ENCODE measurements around the gene KCNN3.

Gene KCNN3

DNA sequence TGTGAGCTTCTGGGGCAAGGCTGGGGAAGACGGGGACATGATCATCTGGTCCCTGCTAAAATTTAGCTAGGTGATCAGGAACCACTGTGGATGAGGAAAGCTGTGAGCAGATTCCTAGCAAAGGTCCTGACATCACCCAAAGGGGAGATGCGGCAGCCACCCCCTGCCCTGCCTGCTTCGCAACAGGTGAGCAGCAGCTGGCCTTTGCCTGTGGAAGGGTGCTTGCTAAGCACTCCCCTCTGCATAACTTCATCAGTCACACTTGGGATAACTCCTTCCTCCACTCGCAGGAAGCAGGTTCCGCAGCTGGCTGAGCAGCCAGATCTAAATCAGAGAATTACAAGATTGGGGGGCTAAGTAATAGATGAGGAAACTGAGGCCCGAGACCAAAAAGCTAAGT is 51.2 kb downstream of the KCNN3 start:
- no peak for DNase-seq
- TF ChIP-seq GATA1 (IDR thresholded peaks at IDR 0.05; ENCODE audit: low read depth, low read length) = no peak
- no peak for TF ChIP-seq POLR2A (IDR thresholded peaks at IDR 0.05; ENCODE audit: low read length)

GRCh38 chr1:154816937-154817336 is 53.1 kb downstream of the KCNN3 start:
- no peak for DNase-seq
- TF ChIP-seq GATA1 (IDR thresholded peaks at IDR 0.05; ENCODE audit: low read depth, low read length) = no peak
- no peak for TF ChIP-seq POLR2A (IDR thresholded peaks at IDR 0.05; ENCODE audit: low read length)

GRCh38 chr1:154816369-154816768 is 53.7 kb downstream of the KCNN3 start:
- DNase-seq = no peak
- TF ChIP-seq POLR2A (IDR thresholded peaks at IDR 0.05; ENCODE audit: low read length) (no peak), GATA1 (IDR thresholded peaks at IDR 0.05; ENCODE audit: low read depth, low read length) (no peak)

GRCh38 chr1:154813846-154814505 is 56.1 kb downstream of the KCNN3 start:
- DNase-seq = no peak
- TF ChIP-seq POLR2A (IDR thresholded peaks at IDR 0.05; ENCODE audit: low read length) = no peak

- no peak for DNase-seq
- TF ChIP-seq GATA1 (IDR thresholded peaks at IDR 0.05; ENCODE audit: low read depth, low read length) (no peak), POLR2A (IDR thresholded peaks at IDR 0.05; ENCODE audit: low read length) (no peak)
Observed at GRCh38 chr1:154813300-154813816, 56.7 kb downstream of the KCNN3 start.

GRCh38 chr1:154812877-154813276 is 57.2 kb downstream of the KCNN3 start:
- DNase-seq = no peak
- no peak for TF ChIP-seq GATA1 (IDR thresholded peaks at IDR 0.05; ENCODE audit: low read depth, low read length)
- no peak for TF ChIP-seq POLR2A (IDR thresholded peaks at IDR 0.05; ENCODE audit: low read length)

DNA sequence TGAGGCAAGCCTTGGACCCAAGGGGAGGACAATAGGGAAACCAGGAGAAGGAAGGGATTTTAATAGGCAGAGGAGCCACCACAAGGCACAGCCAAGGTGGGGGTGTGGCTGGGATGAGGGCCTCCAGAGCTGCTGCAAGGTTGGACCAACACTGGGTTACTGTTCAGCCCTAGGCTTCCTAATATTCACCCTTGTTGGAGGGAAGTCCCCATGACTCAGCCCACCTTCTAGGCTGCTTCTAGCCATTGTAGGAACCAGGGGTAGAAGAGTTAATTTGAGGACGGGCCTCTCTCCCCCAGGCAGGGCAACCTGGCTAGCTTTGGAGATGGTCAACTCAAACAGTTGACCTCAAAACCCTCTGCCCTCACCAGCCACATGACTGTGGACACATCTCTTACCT is 59.5 kb downstream of the KCNN3 start:
- TF ChIP-seq GATA1 (IDR thresholded peaks at IDR 0.05; ENCODE audit: low read depth, low read length) = no peak
- TF ChIP-seq POLR2A (IDR thresholded peaks at IDR 0.05; ENCODE audit: low read length) = no peak
- DNase-seq = no peak

DNA sequence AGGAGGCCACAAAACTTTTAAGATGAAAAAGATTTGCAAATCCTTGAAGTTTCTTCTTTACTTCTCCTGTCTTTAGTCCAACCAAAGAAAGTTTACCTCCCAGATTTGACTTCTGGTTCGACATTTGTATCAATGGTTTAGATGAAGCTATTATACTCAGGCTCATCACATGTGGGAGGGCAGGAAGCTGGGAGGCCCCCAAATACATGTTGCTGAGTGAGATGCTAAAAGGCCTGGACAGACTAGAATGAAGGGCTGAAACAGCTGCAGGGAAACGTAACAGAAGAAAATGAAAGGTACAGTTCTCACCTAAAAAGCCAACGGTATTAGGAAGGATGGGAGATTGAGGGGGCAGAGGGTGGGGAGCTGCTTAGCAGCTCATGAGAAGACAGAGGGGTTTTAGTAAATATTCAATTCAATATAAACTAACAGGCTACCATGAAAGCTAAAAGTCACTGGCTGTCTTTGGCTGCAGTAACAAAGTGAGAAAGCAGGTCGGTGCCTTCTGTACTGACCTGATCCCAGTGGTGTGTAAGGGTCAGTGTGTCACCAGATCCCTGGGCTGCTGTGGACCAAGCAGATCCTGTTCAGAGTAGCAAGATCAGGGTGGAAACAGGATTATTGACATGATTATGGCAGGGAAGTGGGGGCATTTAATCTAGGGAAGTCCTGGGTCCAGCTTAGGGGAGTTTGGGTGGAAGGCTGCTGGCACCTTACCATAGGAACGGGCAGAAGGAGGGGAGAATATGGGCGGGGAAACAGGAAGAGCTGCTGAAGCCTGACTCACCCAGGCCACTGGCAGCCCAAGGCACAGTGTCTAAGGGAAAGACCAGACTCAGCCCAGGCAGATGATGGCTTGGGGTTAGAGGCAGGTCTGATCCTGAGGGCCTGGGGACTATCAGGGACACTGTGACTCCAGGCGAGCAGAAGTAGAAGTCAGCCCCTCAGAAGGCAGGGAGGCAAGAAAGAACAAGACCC is 60.4 kb downstream of the KCNN3 start:
- TF ChIP-seq GATA1 (IDR thresholded peaks at IDR 0.05; ENCODE audit: low read depth, low read length) (no peak), POLR2A (IDR thresholded peaks at IDR 0.05; ENCODE audit: low read length) (no peak)

GRCh38 chr1:154808909-154809262 is 61.2 kb downstream of the KCNN3 start:
- DNase-seq = no peak

More for the DNA sequence above, 60.4 kb downstream of the KCNN3 start:
- no peak for DNase-seq

DNA sequence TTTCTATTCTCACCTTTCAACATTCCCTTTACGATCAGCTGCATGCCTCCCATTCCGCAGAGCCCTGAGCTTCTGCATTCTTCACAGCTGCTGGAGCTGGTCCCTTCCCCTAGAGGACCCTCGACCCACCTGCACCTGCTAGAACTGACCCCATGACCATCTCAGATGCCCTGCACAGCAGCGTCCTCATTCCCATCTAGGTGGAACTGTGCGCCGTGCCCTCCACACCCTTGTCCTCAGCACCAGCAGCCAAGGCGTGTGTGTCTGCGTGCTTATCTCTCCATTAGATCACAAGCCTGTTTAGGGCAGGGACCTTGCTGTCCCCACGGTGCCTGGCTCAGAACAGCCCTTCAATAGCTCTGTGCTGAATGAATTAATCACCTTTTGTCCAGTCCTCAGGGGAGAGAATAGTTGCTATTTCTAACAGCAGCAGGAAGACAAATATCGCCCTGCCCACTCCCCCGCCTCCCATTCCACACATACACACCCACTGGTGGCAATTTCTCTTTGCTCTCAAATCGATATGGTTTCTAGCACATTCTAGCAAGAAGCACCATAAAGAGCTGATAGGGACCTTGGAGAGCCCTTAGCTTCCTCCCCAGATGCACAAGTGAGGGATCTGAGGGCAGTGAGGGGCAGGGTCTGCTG is 61.7 kb downstream of the KCNN3 start:
- TF ChIP-seq GATA1 (IDR thresholded peaks at IDR 0.05; ENCODE audit: low read depth, low read length) (no peak), POLR2A (IDR thresholded peaks at IDR 0.05; ENCODE audit: low read length) (no peak)
- no peak for DNase-seq

More at GRCh38 chr1:154808909-154809262, 61.2 kb downstream of the KCNN3 start:
- TF ChIP-seq POLR2A (IDR thresholded peaks at IDR 0.05; ENCODE audit: low read length) = no peak
- TF ChIP-seq GATA1 (IDR thresholded peaks at IDR 0.05; ENCODE audit: low read depth, low read length) = no peak

- DNase-seq = no peak
- TF ChIP-seq GATA1 (IDR thresholded peaks at IDR 0.05; ENCODE audit: low read depth, low read length) (no peak), POLR2A (IDR thresholded peaks at IDR 0.05; ENCODE audit: low read length) (no peak)
Observed at GRCh38 chr1:154807048-154807591, 63.0 kb downstream of the KCNN3 start.

DNA sequence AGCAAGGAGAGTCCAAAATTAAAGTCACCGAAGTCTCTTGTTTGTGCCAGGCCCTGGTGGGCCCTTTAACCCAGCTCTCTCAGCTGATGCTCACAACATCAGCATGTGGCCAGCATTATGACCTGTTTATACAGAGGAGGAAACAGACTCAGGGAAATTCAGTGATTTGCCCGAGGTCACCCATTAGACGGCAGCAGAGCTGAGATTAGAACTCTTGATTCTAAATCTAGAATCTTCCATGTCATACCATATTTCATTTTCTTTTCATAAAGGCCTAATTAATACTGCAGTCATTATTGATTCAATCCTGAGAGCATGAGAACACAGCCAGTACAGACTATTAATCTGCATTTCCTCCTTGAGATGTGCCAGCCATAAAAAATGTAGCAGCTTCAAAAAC is 63.7 kb downstream of the KCNN3 start:
- DNase-seq = no peak
- TF ChIP-seq POLR2A (IDR thresholded peaks at IDR 0.05; ENCODE audit: low read length) (no peak), GATA1 (IDR thresholded peaks at IDR 0.05; ENCODE audit: low read depth, low read length) (no peak)

GRCh38 chr1:154802982-154803920 is 66.8 kb downstream of the KCNN3 start:
- TF ChIP-seq GATA1 (IDR thresholded peaks at IDR 0.05; ENCODE audit: low read depth, low read length) (no peak), POLR2A (IDR thresholded peaks at IDR 0.05; ENCODE audit: low read length) (no peak)
- no peak for DNase-seq
